ENCODE measurements around the gene C1R.

C1R gene

GRCh38 chr12:7096979-7097378, 4.7 kb upstream of the C1R start:
- no peak for DNase-seq (ENCODE audit: low read depth)

GRCh38 chr12:7096006-7096932, 4.0 kb upstream of the C1R start:
- no peak for DNase-seq (ENCODE audit: low read depth)

GRCh38 chr12:7093892-7094291, 1.6 kb upstream of the C1R start:
- DNase-seq (ENCODE audit: low read depth): no peak

- DNase-seq (ENCODE audit: low read depth): no peak
Measured at GRCh38 chr12:7093486-7093885, 1.2 kb upstream of the C1R start.

GRCh38 chr12:7092986-7093460, 778 bp upstream of the C1R start:
- no peak for DNase-seq (ENCODE audit: low read depth)

- no peak for DNase-seq (ENCODE audit: low read depth)
Measured at GRCh38 chr12:7091660-7092228, 501 bp downstream of the C1R start.

- no peak for DNase-seq (ENCODE audit: low read depth)
Measured at GRCh38 chr12:7091171-7091570, 1.1 kb downstream of the C1R start.

GRCh38 chr12:7090222-7090998, 1.8 kb downstream of the C1R start:
- no peak for DNase-seq (ENCODE audit: low read depth)

- no peak for DNase-seq (ENCODE audit: low read depth)
Measured at GRCh38 chr12:7089196-7089871, 2.9 kb downstream of the C1R start.

GRCh38 chr12:7083125-7083524, 9.1 kb downstream of the C1R start:
- DNase-seq (ENCODE audit: low read depth): no peak

GRCh38 chr12:7081037-7081436, 11.2 kb downstream of the C1R start:
- DNase-seq (ENCODE audit: low read depth): no peak

- no peak for DNase-seq (ENCODE audit: low read depth)
Measured at GRCh38 chr12:7079826-7080125, 12.5 kb downstream of the C1R start.

- no peak for DNase-seq (ENCODE audit: low read depth)
Measured at GRCh38 chr12:7078163-7078562, 14.1 kb downstream of the C1R start.

- no peak for DNase-seq (ENCODE audit: low read depth)
Measured at GRCh38 chr12:7076493-7076892, 15.8 kb downstream of the C1R start.

- no peak for DNase-seq (ENCODE audit: low read depth)
Measured at GRCh38 chr12:7075939-7076338, 16.3 kb downstream of the C1R start.

GRCh38 chr12:7075518-7075917, 16.7 kb downstream of the C1R start:
- DNase-seq (ENCODE audit: low read depth): no peak

- no peak for DNase-seq (ENCODE audit: low read depth)
Measured at GRCh38 chr12:7073946-7074345, 18.3 kb downstream of the C1R start.

GRCh38 chr12:7072554-7072953, 19.7 kb downstream of the C1R start:
- DNase-seq (ENCODE audit: low read depth): no peak

GRCh38 chr12:7072035-7072434, 20.2 kb downstream of the C1R start:
- DNase-seq (ENCODE audit: low read depth): no peak

GRCh38 chr12:7069386-7069785, 22.9 kb downstream of the C1R start:
- no peak for DNase-seq (ENCODE audit: low read depth)

- DNase-seq (ENCODE audit: low read depth): no peak
Measured at GRCh38 chr12:7068994-7069346, 23.3 kb downstream of the C1R start.

GRCh38 chr12:7068240-7068993, 23.8 kb downstream of the C1R start:
- DNase-seq (ENCODE audit: low read depth): no peak
